ENCODE data around the gene PPP1R3G. TPM values are rescaled to one million over a fixed set of nuclear protein-coding genes. Genes with fewer than 3 reads are reported as not detected.

The PPP1R3G gene
- total RNA-seq, 4 donors from 2014 or later = 1.3 to 4.2 (median 2.5) TPM

GRCh38 chr6:5119090-5119951, 34.2 kb downstream of the PPP1R3G start:
- TF ChIP-seq CTCF (IDR thresholded peaks at IDR 0.05; ENCODE audit: low read depth) = no peak

GRCh38 chr6:5120011-5120410, 34.9 kb downstream of the PPP1R3G start:
- TF ChIP-seq CTCF (IDR thresholded peaks at IDR 0.05; ENCODE audit: low read depth) = no peak

- TF ChIP-seq CTCF (IDR thresholded peaks at IDR 0.05; ENCODE audit: low read depth) = no peak
These were observed 36.3 kb downstream of the PPP1R3G start for GRCh38 chr6:5121479-5121878.

DNA sequence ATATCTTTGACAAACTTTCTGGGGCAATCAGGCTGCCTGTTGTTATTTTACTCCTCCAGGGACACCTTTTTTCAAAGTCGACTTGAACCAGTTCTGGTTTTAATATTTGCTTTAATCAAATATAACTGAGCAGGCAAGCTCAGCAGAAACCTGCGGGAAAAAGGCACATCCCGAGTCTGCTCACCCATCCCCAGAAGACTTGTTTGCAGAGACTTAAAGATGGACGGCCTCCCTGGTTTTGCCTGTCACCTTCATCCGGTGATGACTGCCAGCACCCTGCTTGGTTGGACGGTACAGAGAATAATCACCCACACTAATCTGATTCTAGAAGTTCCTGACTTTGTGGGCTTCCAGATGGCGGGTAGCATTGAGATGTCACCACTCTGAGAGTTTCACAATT, 36.8 kb downstream of the PPP1R3G start:
- TF ChIP-seq CTCF (IDR thresholded peaks at IDR 0.05; ENCODE audit: low read depth) = no peak

GRCh38 chr6:5122504-5123112, 37.5 kb downstream of the PPP1R3G start:
- no peak for TF ChIP-seq CTCF (IDR thresholded peaks at IDR 0.05; ENCODE audit: low read depth)

GRCh38 chr6:5123296-5124143, 38.4 kb downstream of the PPP1R3G start:
- no peak for TF ChIP-seq CTCF (IDR thresholded peaks at IDR 0.05; ENCODE audit: low read depth)

GRCh38 chr6:5124526-5124925, 39.4 kb downstream of the PPP1R3G start:
- no peak for TF ChIP-seq CTCF (IDR thresholded peaks at IDR 0.05; ENCODE audit: low read depth)

All from subcutaneous adipose tissue (tissue), 4 donors.